ENCODE measurements around the gene SERTAD4. TPM values are rescaled to one million over a fixed set of nuclear protein-coding genes. Genes with fewer than 3 reads are reported as not detected.
"Not testable (repeated sequence)": the region's sequence is repeated elsewhere in the genome, so short reads cannot be mapped to it uniquely, and the experiment has no call there.

The SERTAD4 gene
- total RNA-seq, 1 experiment from 2014 or later, result 8.0 TPM

- H3K36me3 ChIP-seq (ENCODE audit: insufficient read depth, low read length, poor library complexity, severe bottlenecking), result no peaks in the 10 kb centered on the region
- H3K27me3 ChIP-seq (replicated peaks; ENCODE audit: insufficient read depth, low read depth, low read length, poor library complexity), result no peaks in the 10 kb centered on the region
- CTCF ChIA-PET, result interaction anchor here (0.6 kb wide), 1 partner anchor 19 kb away, joined by 3 read pairs; no protein-coding TSS in a partner anchor
- TF ChIP-seq EZH2 (IDR thresholded peaks at IDR 0.05; ENCODE audit: borderline replicate concordance, low read depth, low read length, poor library complexity, severe bottlenecking) (no peak), CTCF (conservative IDR thresholded peaks at IDR 0.05; ENCODE audit: low read depth, low read length) (no peak)
- no peak for DNase-seq (ENCODE audit: low spot score)
- intact Hi-C loops (cut with micrococcal nuclease; ENCODE audit: unreplicated experiment), result no loop called here
- no peak overlapping the region for H3K4me3 ChIP-seq (ENCODE audit: low read depth, low read length, poor library complexity, severe bottlenecking)
- H3K9me3 ChIP-seq (ENCODE audit: low read depth, low read length, poor library complexity, severe bottlenecking), result no peaks in the 10 kb centered on the region
- H3K27ac ChIP-seq (ENCODE audit: low read depth, low read length, poor library complexity, severe bottlenecking), result no peak overlapping the region
- POLR2A ChIA-PET (ENCODE audit: low non-redundant PET), result no interaction called here
- BruUV-seq (replicated peaks), result no TSS peak
- H3K4me1 ChIP-seq (ENCODE audit: insufficient read depth, low read length, poor library complexity, severe bottlenecking), result no peaks in the 10 kb centered on the region
Measured at GRCh38 chr1:210189426-210189825, 43.2 kb upstream of the SERTAD4 start.

- CTCF ChIA-PET, result no interaction called here
- intact Hi-C loops (cut with micrococcal nuclease; ENCODE audit: unreplicated experiment), result no loop called here
- POLR2A ChIA-PET (ENCODE audit: low non-redundant PET), result no interaction called here
- Histone ChIP-seq H3K27ac (ENCODE audit: low read depth, low read length, poor library complexity, severe bottlenecking) (no peak overlapping the region), H3K27me3 (replicated peaks; ENCODE audit: insufficient read depth, low read depth, low read length, poor library complexity) (peaks cover 23% of the 10 kb centered on the region), H3K4me3 (ENCODE audit: low read depth, low read length, poor library complexity, severe bottlenecking) (no peak overlapping the region), H3K4me1 (ENCODE audit: insufficient read depth, low read length, poor library complexity, severe bottlenecking) (peaks cover 8% of the 10 kb centered on the region), H3K36me3 (ENCODE audit: insufficient read depth, low read length, poor library complexity, severe bottlenecking) (no peaks in the 10 kb centered on the region), H3K9me3 (ENCODE audit: low read depth, low read length, poor library complexity, severe bottlenecking) (peaks cover 17% of the 10 kb centered on the region)
- TF ChIP-seq CTCF (conservative IDR thresholded peaks at IDR 0.05; ENCODE audit: low read depth, low read length), result no peak
- TF ChIP-seq EZH2 (IDR thresholded peaks at IDR 0.05; ENCODE audit: borderline replicate concordance, low read depth, low read length, poor library complexity, severe bottlenecking), result no peak
- DNase-seq (ENCODE audit: low spot score), result no peak
- BruUV-seq (replicated peaks), result no TSS peak
Measured at GRCh38 chr1:210195635-210196160, 36.9 kb upstream of the SERTAD4 start.

GRCh38 chr1:210196266-210196665 is 36.3 kb upstream of the SERTAD4 start:
- POLR2A ChIA-PET (ENCODE audit: low non-redundant PET); intact Hi-C loops (cut with micrococcal nuclease; ENCODE audit: unreplicated experiment); H3K36me3 ChIP-seq (ENCODE audit: insufficient read depth, low read length, poor library complexity, severe bottlenecking); H3K27ac ChIP-seq (ENCODE audit: low read depth, low read length, poor library complexity, severe bottlenecking); BruUV-seq (replicated peaks); DNase-seq (ENCODE audit: low spot score); CTCF ChIA-PET; H3K4me3 ChIP-seq (ENCODE audit: low read depth, low read length, poor library complexity, severe bottlenecking): not testable (repeated sequence)
- Histone ChIP-seq H3K9me3 (ENCODE audit: low read depth, low read length, poor library complexity, severe bottlenecking) (peaks cover 17% of the 10 kb centered on the region), H3K4me1 (ENCODE audit: insufficient read depth, low read length, poor library complexity, severe bottlenecking) (peaks cover 12% of the 10 kb centered on the region), H3K27me3 (replicated peaks; ENCODE audit: insufficient read depth, low read depth, low read length, poor library complexity) (peaks cover 23% of the 10 kb centered on the region)

- POLR2A ChIA-PET (ENCODE audit: low non-redundant PET), result no interaction called here
- H3K27ac ChIP-seq (ENCODE audit: low read depth, low read length, poor library complexity, severe bottlenecking), result no peak overlapping the region
- peaks cover 19% of the 10 kb centered on the region for H3K4me1 ChIP-seq (ENCODE audit: insufficient read depth, low read length, poor library complexity, severe bottlenecking)
- no peak for TF ChIP-seq CTCF (conservative IDR thresholded peaks at IDR 0.05; ENCODE audit: low read depth, low read length)
- TF ChIP-seq EZH2 (IDR thresholded peaks at IDR 0.05; ENCODE audit: borderline replicate concordance, low read depth, low read length, poor library complexity, severe bottlenecking), result no peak
- H3K27me3 ChIP-seq (replicated peaks; ENCODE audit: insufficient read depth, low read depth, low read length, poor library complexity), result peaks cover 24% of the 10 kb centered on the region
- no peak overlapping the region for H3K4me3 ChIP-seq (ENCODE audit: low read depth, low read length, poor library complexity, severe bottlenecking)
- H3K36me3 ChIP-seq (ENCODE audit: insufficient read depth, low read length, poor library complexity, severe bottlenecking), result no peaks in the 10 kb centered on the region
- H3K9me3 ChIP-seq (ENCODE audit: low read depth, low read length, poor library complexity, severe bottlenecking), result peaks cover 17% of the 10 kb centered on the region
- intact Hi-C loops (cut with micrococcal nuclease; ENCODE audit: unreplicated experiment), result no loop called here
- CTCF ChIA-PET, result no interaction called here
- DNase-seq (ENCODE audit: low spot score), result no peak
- BruUV-seq (replicated peaks), result no TSS peak
Measured at GRCh38 chr1:210198840-210199239, 33.8 kb upstream of the SERTAD4 start.
